GM21360 (cell line): ENCODE data around the gene PCNT.
"Not testable (repeated sequence)": the region's sequence is repeated elsewhere in the genome, so short reads cannot be mapped to it uniquely, and the experiment has no call there.

Source experiments
- ATAC-seq: cut with Tn5 transposase; IDR thresholded peaks from one replicate; pipeline ENCODE4 v1.9.1; 2021; ENCODE audit warnings: mild to moderate bottlenecking, moderate library complexity; ENCODE audit not compliant: unreplicated experiment

Gene PCNT

DNA sequence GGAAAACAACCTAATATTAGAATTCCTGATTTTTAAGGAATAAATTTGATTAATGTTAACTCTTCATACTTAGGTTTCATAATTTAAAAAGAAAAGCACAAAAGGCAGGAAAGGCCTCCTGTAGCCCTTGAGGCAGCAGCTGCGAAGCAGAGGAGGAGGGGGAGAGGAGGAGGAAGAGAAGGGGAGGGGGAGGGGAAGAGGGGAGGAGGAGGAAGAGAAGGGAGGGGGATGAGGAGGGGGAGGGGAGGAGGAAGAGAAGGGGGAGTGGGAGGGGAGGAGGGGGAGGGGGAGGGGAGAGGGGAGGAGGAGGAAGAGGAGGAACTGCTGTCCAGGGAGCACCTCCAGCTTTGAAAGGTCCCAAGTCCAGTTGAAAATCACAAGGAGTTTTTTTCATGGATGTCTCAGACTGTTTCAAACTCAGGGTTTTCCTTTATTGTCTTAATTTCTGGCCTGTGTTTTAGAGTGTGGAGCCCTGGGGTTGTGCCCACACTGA lies 99.6 kb downstream of the PCNT start:
- ATAC-seq = no peak

DNA sequence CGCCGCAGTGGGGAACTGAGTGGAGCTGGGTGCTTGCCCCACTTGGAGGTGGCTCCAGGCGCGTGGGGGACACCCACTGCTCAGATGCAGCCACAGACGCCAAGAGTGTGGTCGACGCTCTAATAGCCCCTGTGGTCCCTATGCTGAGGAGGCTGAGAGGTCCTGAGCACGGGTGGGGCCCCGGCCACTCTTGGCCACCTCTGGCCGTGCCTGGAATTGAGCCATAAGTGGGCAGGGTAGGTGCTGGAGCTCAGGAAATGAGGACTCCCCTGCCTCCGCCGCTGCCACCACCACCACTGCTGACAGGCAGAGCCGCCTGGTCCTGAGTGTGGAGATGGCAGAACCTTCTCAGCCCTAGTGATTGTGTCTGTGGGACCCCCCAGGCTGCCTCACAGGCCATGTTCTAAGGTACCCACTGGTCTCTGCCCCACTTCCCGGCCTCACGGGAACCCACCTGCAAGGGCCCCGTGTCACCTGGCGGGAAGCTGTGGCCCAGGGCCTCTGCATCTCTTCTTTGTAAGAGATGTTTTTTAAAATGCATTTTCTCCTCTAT lies 100.2 kb downstream of the PCNT start:
- no peak for ATAC-seq

GRCh38 chr21:46424621-46425020 lies 100.7 kb downstream of the PCNT start:
- ATAC-seq = no peak

- no peak for ATAC-seq
Observed at GRCh38 chr21:46425041-46425440, 101.1 kb downstream of the PCNT start.

- ATAC-seq = no peak
Observed at GRCh38 chr21:46425571-46425970, 101.6 kb downstream of the PCNT start.

DNA sequence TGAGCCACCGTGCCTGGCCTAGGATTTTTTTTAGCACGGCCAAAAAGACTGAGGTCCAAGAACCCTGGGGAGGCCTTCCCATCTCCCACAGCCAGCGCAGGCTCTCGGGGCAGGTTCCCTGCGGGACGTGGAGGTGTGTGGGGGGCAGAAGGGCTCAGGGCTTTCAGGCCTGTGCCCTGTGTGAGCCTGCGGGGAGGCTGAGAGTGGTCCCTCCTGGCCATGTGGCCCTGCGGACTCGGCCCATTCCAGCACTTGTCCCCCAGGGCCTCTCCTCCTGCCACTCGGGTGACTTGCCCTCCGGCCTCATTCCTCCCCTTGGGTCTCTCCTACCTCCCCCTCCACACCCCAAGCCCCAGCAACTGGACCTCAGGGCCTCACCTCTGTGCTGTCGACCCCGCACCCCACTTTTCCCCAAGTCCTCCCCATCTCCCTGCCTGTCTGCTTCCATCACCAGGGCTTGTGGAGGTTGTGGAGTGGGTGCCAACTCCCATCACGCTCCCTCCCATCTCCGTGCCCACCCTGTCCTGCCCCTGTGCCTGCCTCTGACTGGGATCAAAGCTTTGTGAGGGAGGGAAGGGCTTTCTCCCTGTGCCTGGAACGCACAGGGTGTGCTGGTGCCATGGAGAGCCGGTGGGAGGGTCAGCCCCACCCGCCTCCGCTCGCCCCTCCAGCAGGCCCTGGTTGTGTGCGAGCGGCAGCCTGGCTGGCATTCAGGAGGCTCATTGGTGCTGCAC lies 102.5 kb downstream of the PCNT start:
- ATAC-seq = no peak

DNA sequence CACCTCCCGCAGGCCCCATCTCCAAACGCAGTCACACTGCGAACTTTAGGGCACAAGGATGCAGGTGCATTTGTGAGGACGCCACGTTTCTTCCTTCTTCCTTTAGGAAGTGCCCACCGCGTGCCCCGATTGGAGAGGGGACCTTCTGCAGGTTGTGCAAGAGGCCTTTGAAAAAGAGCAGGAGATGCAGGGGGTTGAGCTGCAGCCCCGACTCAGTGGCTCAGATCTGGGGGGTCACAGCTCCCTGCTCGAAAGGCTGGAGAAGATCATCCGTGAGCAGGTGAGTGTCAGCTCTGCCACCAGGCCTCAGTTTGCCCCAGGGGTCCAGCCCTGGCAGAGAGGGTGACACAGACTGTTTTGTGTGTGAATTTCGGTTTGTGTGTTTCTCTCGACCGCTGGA lies 103.6 kb downstream of the PCNT start:
- no peak for ATAC-seq

DNA sequence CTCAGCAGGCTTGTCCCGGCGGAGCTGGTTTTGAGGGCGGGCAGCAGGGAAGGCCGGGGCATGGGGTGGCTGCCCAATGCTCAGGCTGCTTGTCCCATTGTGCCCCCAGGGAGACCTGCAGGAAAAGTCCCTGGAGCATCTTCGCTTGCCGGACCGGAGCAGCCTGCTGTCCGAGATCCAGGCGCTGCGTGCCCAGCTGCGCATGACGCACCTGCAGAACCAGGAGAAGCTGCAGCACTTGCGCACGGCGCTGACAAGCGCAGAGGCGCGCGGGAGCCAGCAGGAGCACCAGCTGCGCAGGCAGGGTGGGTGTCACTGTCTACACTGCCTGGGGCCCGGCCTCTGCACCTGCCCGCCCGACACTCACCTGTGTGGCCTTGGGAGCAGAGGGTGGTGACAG lies 104.3 kb downstream of the PCNT start:
- no peak for ATAC-seq

GRCh38 chr21:46428987-46429710 lies 105.2 kb downstream of the PCNT start:
- no peak for ATAC-seq

GRCh38 chr21:46429754-46430681 lies 106.1 kb downstream of the PCNT start:
- no peak for ATAC-seq

- no peak for ATAC-seq
Observed at GRCh38 chr21:46431448-46431847, 107.5 kb downstream of the PCNT start.

GRCh38 chr21:46431884-46432488 lies 108.0 kb downstream of the PCNT start:
- no peak for ATAC-seq

DNA sequence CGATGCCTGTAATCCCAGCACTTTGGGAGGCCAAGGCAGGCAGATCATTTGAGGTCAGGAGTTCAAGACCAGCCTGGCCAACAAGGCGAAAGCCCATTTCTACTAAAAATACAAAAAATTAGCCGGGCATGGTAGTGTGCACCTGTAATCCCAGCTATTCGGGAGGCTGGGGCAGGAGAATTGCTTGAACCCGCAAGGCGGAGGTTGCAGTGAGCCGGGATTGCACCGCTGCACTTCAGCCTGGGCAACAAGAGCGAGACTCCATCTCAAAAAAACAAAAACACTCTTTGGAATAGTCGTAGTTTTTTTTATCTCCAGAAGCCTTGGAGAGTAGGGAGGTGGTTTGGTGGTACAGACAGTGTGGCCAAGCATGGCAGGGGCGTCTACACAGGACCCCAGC lies 109.2 kb downstream of the PCNT start:
- not testable (repeated sequence) for ATAC-seq

GRCh38 chr21:46434322-46434958 lies 110.5 kb downstream of the PCNT start:
- no peak for ATAC-seq

DNA sequence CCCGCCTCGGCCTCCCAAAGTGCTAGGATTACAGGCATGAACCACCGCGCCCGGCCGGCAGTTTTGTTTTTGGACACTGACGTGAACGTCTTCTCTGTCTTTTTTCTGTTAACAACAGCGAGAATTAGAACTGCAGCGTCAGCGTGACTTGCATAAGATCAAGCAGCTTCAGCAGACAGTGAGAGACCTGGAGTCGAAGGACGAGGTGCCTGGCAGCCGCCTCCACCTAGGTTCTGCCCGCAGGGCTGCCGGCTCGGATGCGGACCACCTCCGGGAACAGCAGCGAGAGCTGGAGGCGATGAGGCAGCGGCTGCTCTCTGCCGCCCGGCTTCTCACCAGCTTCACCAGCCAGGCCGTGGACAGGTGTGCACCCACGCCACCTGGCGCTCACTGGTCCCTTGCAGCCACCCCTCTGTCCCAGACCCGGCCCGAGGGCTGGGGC lies 111.9 kb downstream of the PCNT start:
- no peak for ATAC-seq

DNA sequence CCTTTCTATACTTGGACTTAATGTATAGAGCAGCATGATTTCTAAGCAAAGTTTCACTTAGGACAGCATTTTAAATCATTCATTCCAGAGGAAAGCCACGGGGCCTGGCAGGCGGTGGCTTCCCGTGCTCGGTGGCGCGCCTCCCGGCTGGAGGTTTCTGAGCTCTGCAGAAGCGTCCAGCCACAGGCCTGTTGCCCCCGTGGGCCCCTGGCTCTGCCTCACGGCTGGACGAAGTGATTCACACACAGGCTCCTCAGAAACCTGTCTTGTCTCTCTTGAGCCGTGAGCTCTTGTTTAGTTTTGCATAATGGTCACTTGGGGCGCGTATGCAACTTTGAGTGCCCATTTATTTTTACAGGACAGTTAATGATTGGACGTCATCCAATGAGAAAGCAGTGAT lies 112.7 kb downstream of the PCNT start:
- no peak for ATAC-seq

- ATAC-seq = no peak
Observed at GRCh38 chr21:46437096-46437498, 113.1 kb downstream of the PCNT start.

DNA sequence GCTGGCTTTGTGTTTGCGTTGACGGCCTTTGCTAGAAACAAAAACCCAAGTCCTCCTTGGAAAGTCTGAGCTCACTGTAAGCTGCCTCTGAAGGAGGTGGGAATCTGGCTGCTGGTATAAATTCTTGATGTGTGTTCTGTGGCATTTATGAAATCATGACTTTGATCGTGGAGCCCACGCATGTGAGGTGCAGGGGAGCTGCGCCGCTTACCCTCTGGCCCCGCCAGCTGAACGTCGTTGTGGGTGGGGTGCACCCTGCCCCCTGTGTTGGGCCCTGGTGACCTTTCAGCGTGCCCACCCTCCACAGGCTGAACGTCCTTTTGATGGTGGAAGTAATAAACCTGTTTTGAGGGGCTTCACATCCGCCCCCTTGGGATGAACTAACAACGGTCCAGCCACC lies 113.6 kb downstream of the PCNT start:
- ATAC-seq = no peak

- ATAC-seq = no peak
Observed at GRCh38 chr21:46438241-46438640, 114.3 kb downstream of the PCNT start.

GRCh38 chr21:46439906-46440305 lies 116.0 kb downstream of the PCNT start:
- no peak for ATAC-seq
